HFFc6 (cell line): ENCODE data around the gene GMIP. TPM values are rescaled to one million over a fixed set of nuclear protein-coding genes. Genes with fewer than 3 reads are reported as not detected.

Experiments used
- DNase-seq: peaks from one replicate; pipeline ENCODE4 v3.0.0-alpha.2; 2018
- H3K27ac Mint-ChIP-seq: 2 replicates; pipeline ENCODE4 v1.8.0; 2020; ENCODE audit warnings: mild to moderate bottlenecking, mixed read lengths
- H3K27me3 Mint-ChIP-seq: 2 replicates; pipeline ENCODE4 v1.8.0; 2021; ENCODE audit warnings: mild to moderate bottlenecking, moderate library complexity, mixed read lengths; ENCODE audit not compliant: insufficient read depth
- H3K36me3 Mint-ChIP-seq: 2 replicates; pipeline ENCODE4 v1.8.0; 2021; ENCODE audit warnings: low read depth, mixed read lengths
- H3K4me1 Mint-ChIP-seq: 2 replicates; pipeline ENCODE4 v1.8.0; 2020; ENCODE audit warnings: low read depth, mixed read lengths
- H3K4me3 Mint-ChIP-seq: 2 replicates; pipeline ENCODE4 v1.8.0; 2020; ENCODE audit warnings: mild to moderate bottlenecking, moderate library complexity, mixed read lengths
- H3K9me3 Mint-ChIP-seq: 2 replicates; pipeline ENCODE4 v1.8.0; 2020; ENCODE audit warnings: mild to moderate bottlenecking, mixed read lengths
- total RNA-seq, 6 experiments: library from RNA; stranded (reverse); fragmentation: NEBNext Ultra II Directional; extraction: Animal tissue kit (Norgen Biotek cat#: 25700); gene quantifications; 2 replicates in 1 of 6; 3 replicates in 5 of 6; pipeline ENCODE4 v1.2.3, GENCODE V29; 2021
- TF ChIP-seq, protein P1 (sequence below): fragments of 200-600 bp; sonication (generic); IDR thresholded peaks from 2 replicates; pipeline ENCODE4 v1.5.0; 2021; ENCODE audit warnings: antibody characterized with exemption, mild to moderate bottlenecking

The GMIP gene
- total RNA-seq, 6 experiments from 2014 or later: 11.5 to 16.7 (median 13.9) TPM

DNA sequence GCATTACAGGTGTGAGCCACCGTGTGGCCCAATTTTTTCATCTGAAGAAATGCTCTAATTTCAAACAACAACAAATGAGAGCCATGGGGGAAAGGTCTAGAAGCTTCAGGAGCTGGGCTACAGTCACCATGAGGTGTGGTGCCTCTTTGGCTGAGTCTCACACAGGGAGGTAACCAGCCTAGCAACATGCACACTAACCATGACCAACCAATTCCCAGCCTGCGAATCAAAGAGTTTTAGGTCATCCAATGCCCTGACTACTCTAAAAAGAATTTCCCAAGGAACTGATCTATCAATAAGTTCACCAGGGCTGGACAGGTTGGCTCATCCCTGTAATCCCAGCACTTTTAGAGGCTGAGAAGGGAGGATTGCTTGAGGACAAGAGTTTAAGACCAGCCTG, 54.9 kb downstream of the GMIP start:
- Mint-ChIP-seq H3K4me1 (peaks cover 35% of the 10 kb centered on the region), H3K36me3 (no peaks in the 10 kb centered on the region; the same call in 1 of the 2 replicates), H3K9me3 (no peaks in the 10 kb centered on the region), H3K4me3 (no peak overlapping the region), H3K27ac (peak overlapping the region; percentile 7; the same call in 1 of the 2 replicates), H3K27me3 (peaks cover 3% of the 10 kb centered on the region; the same call in 1 of the 2 replicates)
- DNase-seq: no peak
- TF ChIP-seq, protein P1, sequence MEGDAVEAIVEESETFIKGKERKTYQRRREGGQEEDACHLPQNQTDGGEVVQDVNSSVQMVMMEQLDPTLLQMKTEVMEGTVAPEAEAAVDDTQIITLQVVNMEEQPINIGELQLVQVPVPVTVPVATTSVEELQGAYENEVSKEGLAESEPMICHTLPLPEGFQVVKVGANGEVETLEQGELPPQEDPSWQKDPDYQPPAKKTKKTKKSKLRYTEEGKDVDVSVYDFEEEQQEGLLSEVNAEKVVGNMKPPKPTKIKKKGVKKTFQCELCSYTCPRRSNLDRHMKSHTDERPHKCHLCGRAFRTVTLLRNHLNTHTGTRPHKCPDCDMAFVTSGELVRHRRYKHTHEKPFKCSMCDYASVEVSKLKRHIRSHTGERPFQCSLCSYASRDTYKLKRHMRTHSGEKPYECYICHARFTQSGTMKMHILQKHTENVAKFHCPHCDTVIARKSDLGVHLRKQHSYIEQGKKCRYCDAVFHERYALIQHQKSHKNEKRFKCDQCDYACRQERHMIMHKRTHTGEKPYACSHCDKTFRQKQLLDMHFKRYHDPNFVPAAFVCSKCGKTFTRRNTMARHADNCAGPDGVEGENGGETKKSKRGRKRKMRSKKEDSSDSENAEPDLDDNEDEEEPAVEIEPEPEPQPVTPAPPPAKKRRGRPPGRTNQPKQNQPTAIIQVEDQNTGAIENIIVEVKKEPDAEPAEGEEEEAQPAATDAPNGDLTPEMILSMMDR: no peak

DNA sequence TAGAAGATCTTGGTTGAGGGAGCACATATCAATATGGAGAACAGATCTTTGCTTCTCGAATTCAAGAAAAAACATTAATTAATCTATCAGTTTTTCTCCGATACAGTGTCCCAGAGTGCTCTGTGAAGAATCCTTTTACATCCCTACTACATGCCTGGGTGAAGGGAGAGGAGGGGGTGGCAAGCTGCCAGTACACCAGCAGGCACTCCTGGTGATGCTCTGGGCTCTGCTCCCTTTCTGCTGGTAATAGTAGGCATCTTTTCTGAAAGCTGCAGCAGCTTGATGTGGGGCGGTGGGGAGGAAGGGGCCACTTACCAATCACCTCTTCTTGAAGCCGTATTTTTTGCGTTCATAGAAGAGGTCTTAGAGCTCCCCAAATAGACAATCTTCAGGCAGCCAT, 55.7 kb downstream of the GMIP start:
- Mint-ChIP-seq H3K27ac (no peak overlapping the region), H3K4me3 (no peak overlapping the region), H3K36me3 (no peaks in the 10 kb centered on the region; the same call in 1 of the 2 replicates), H3K27me3 (peaks cover 6% of the 10 kb centered on the region; the same call in 1 of the 2 replicates), H3K9me3 (no peaks in the 10 kb centered on the region), H3K4me1 (peaks cover 35% of the 10 kb centered on the region)
- no peak for DNase-seq
- TF ChIP-seq, protein P1: no peak

DNA sequence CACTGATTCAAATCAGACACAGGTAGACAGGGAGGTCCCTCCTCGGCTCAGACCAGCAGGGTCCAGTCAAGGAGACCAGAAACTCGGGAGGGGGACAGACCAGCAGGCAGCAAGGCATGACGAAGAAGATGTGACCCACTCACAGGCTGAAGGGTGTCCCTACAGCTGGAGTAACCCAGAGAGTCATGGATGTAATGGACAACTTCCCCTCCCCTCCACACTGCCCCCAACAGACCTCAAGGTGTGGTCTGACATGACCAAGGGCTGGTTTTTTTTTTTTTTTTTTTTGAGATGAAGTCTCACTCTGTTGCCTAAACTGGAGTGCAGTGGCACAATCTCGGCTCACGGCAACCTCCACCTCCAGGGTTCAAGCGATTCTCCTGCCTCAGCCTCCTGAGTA, 59.1 kb downstream of the GMIP start:
- H3K27ac Mint-ChIP-seq: no peak overlapping the region
- DNase-seq: no peak
- no peaks in the 10 kb centered on the region; the same call in 1 of the 2 replicates for H3K36me3 Mint-ChIP-seq
- no peaks in the 10 kb centered on the region for H3K9me3 Mint-ChIP-seq
- H3K4me3 Mint-ChIP-seq: no peak overlapping the region
- H3K27me3 Mint-ChIP-seq: peaks cover 7% of the 10 kb centered on the region
- H3K4me1 Mint-ChIP-seq: peaks cover 11% of the 10 kb centered on the region
- TF ChIP-seq, protein P1: no peak

DNA sequence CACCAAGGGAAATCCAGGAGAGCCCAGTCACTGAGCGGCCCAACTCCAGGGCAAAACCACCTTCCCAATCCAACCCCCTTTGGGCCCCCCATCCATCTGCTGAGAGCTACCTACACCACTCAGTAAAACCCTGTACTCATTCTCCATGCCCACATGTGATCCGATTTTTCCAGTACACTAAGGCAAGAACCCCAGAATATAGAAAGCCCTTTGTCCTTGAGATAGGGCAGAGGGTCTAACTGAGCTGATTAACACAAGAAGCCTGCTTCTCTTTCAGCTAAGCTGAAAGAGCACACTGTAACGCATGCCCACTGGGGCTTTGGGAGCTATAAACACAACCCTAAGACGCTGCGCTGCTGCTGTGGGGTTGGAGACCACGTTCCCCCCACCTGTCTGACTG, 61.0 kb downstream of the GMIP start:
- no peaks in the 10 kb centered on the region for H3K9me3 Mint-ChIP-seq
- no peaks in the 10 kb centered on the region for H3K36me3 Mint-ChIP-seq
- TF ChIP-seq, protein P1: no peak
- DNase-seq: no peak
- peaks cover 8% of the 10 kb centered on the region for H3K27me3 Mint-ChIP-seq
- no peaks in the 10 kb centered on the region for H3K4me1 Mint-ChIP-seq
- H3K4me3 Mint-ChIP-seq: no peak overlapping the region
- no peak overlapping the region for H3K27ac Mint-ChIP-seq

DNA sequence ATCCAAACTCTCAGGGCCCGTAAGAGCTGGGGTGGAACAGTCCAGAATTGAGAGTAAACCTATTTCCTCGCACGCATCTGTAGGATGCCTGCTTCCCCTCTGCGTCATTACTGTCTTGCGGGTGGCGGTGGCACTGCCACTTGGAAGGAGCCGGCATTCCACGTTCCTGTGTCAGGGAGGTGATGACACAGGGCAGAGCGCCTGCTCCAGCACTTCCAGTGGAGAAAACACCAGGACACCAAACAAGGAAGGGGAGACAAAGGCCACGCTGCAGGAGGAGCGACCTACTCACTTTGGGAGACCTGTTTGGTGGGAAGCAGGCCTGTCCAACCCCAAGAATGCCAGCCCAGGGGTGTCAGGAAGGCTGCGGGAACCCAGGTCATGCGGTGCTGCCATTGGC, 62.1 kb downstream of the GMIP start:
- H3K4me3 Mint-ChIP-seq: no peak overlapping the region
- no peak overlapping the region for H3K27ac Mint-ChIP-seq
- no peaks in the 10 kb centered on the region for H3K36me3 Mint-ChIP-seq

More for the DNA sequence above, 62.1 kb downstream of the GMIP start:
- DNase-seq: no peak
- no peaks in the 10 kb centered on the region for H3K4me1 Mint-ChIP-seq
- H3K9me3 Mint-ChIP-seq: no peaks in the 10 kb centered on the region
- TF ChIP-seq, protein P1: no peak
- H3K27me3 Mint-ChIP-seq: peaks cover 8% of the 10 kb centered on the region
